ENCODE measurements around the gene RPS6KA4. TPM values are rescaled to one million over a fixed set of nuclear protein-coding genes. Genes with fewer than 3 reads are reported as not detected.

RPS6KA4 gene
- total and polyA plus RNA-seq, 2 of the 13 experiments (the other 11 are each of a cell fraction or from before 2014, with no cell fraction given), result 8.9 to 14.2 TPM

DNA sequence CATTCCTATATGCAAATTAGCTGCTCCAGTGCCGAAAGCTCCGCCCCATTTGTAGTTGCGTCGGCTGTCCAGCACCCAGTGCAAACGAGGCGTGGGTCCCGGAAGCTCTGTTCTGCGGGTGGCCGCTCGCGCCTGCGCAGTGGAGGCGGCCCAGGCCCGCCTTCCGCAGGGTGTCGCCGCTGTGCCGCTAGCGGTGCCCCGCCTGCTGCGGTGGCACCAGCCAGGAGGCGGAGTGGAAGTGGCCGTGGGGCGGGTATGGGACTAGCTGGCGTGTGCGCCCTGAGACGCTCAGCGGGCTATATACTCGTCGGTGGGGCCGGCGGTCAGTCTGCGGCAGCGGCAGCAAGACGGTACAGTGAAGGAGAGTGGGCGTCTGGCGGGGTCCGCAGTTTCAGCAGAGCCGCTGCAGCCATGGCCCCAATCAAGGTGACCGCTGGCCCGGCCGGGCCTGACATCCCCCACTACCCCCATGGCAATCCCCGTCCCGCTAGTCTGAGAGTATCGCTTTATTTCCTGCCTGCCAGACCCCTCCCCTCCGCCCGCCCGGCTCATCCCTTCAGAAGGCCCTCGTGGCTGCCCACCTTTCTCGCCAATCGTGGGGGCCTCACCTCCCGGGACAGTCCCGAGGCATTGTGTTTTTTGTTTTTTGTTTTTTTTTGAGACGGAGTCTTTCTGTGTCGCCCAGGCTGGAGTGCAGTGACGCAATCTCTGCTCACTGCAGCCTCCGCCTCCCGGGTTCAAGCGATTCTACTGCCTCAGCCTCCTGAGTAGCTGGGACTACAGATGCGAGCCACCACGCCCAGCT, 40.8 kb upstream of the RPS6KA4 start, which contains the start of gene PRDX5 (continued):
- TF ChIP-seq, protein P1, sequence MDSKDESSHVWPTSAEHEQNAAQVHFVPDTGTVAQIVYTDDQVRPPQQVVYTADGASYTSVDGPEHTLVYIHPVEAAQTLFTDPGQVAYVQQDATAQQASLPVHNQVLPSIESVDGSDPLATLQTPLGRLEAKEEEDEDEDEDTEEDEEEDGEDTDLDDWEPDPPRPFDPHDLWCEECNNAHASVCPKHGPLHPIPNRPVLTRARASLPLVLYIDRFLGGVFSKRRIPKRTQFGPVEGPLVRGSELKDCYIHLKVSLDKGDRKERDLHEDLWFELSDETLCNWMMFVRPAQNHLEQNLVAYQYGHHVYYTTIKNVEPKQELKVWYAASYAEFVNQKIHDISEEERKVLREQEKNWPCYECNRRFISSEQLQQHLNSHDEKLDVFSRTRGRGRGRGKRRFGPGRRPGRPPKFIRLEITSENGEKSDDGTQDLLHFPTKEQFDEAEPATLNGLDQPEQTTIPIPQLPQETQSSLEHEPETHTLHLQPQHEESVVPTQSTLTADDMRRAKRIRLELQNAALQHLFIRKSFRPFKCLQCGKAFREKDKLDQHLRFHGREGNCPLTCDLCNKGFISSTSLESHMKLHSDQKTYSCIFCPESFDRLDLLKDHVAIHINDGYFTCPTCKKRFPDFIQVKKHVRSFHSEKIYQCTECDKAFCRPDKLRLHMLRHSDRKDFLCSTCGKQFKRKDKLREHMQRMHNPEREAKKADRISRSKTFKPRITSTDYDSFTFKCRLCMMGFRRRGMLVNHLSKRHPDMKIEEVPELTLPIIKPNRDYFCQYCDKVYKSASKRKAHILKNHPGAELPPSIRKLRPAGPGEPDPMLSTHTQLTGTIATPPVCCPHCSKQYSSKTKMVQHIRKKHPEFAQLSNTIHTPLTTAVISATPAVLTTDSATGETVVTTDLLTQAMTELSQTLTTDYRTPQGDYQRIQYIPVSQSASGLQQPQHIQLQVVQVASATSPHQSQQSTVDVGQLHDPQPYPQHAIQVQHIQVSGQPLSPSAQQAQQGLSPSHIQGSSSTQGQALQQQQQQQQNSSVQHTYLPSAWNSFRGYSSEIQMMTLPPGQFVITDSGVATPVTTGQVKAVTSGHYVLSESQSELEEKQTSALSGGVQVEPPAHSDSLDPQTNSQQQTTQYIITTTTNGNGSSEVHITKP (CRISPR knock-in tag; IDR thresholded peaks at IDR 0.05; ENCODE audit: low read depth), result no peak
- TF ChIP-seq MXD4 (CRISPR knock-in tag; IDR thresholded peaks at IDR 0.05) (0 out of 2 replicates have a peak, but pooled peaks have one; percentile 56), ZNF232 (CRISPR knock-in tag; IDR thresholded peaks at IDR 0.05; ENCODE audit: borderline replicate concordance) (peak; percentile 76; the same call in 1 of the 2 replicates), CENPX (CRISPR knock-in tag; IDR thresholded peaks at IDR 0.05) (no peak), SRSF4 (IDR thresholded peaks at IDR 0.05; ENCODE audit: low read depth, low read length, poor library complexity, severe bottlenecking) (no peak), MIER3 (CRISPR knock-in tag; IDR thresholded peaks at IDR 0.05; ENCODE audit: borderline replicate concordance) (0 out of 2 replicates have a peak, but pooled peaks have one; percentile 16), AKAP8 (CRISPR knock-in tag; IDR thresholded peaks at IDR 0.05) (no peak), STAT5B (CRISPR knock-in tag; IDR thresholded peaks at IDR 0.05) (no peak), FOXO1 (CRISPR knock-in tag; IDR thresholded peaks at IDR 0.05) (0 out of 2 replicates have a peak, but pooled peaks have one; percentile 27), NFE2L2 (IDR thresholded peaks at IDR 0.05; ENCODE audit: low read length) (no peak), RAD21 (CRISPR knock-in tag; IDR thresholded peaks at IDR 0.05) (peak; percentile 80), ZNF34 (CRISPR knock-in tag; IDR thresholded peaks at IDR 0.05; ENCODE audit: borderline replicate concordance) (peak; percentile 88; the same call in 1 of the 2 replicates), ZFP62 (CRISPR knock-in tag; IDR thresholded peaks at IDR 0.05) (no peak), ZNF747 (CRISPR knock-in tag; IDR thresholded peaks at IDR 0.05; ENCODE audit: borderline replicate concordance) (0 out of 2 replicates have a peak, but pooled peaks have one; percentile 15)
- TF ChIP-seq, protein P2, sequence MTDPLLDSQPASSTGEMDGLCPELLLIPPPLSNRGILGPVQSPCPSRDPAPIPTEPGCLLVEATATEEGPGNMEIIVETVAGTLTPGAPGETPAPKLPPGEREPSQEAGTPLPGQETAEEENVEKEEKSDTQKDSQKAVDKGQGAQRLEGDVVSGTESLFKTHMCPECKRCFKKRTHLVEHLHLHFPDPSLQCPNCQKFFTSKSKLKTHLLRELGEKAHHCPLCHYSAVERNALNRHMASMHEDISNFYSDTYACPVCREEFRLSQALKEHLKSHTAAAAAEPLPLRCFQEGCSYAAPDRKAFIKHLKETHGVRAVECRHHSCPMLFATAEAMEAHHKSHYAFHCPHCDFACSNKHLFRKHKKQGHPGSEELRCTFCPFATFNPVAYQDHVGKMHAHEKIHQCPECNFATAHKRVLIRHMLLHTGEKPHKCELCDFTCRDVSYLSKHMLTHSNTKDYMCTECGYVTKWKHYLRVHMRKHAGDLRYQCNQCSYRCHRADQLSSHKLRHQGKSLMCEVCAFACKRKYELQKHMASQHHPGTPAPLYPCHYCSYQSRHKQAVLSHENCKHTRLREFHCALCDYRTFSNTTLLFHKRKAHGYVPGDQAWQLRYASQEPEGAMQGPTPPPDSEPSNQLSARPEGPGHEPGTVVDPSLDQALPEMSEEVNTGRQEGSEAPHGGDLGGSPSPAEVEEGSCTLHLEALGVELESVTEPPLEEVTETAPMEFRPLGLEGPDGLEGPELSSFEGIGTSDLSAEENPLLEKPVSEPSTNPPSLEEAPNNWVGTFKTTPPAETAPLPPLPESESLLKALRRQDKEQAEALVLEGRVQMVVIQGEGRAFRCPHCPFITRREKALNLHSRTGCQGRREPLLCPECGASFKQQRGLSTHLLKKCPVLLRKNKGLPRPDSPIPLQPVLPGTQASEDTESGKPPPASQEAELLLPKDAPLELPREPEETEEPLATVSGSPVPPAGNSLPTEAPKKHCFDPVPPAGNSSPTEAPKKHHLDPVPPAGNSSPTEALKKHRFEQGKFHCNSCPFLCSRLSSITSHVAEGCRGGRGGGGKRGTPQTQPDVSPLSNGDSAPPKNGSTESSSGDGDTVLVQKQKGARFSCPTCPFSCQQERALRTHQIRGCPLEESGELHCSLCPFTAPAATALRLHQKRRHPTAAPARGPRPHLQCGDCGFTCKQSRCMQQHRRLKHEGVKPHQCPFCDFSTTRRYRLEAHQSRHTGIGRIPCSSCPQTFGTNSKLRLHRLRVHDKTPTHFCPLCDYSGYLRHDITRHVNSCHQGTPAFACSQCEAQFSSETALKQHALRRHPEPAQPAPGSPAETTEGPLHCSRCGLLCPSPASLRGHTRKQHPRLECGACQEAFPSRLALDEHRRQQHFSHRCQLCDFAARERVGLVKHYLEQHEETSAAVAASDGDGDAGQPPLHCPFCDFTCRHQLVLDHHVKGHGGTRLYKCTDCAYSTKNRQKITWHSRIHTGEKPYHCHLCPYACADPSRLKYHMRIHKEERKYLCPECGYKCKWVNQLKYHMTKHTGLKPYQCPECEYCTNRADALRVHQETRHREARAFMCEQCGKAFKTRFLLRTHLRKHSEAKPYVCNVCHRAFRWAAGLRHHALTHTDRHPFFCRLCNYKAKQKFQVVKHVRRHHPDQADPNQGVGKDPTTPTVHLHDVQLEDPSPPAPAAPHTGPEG (CRISPR knock-in tag; IDR thresholded peaks at IDR 0.05), result no peak
- TF ChIP-seq, protein P3, sequence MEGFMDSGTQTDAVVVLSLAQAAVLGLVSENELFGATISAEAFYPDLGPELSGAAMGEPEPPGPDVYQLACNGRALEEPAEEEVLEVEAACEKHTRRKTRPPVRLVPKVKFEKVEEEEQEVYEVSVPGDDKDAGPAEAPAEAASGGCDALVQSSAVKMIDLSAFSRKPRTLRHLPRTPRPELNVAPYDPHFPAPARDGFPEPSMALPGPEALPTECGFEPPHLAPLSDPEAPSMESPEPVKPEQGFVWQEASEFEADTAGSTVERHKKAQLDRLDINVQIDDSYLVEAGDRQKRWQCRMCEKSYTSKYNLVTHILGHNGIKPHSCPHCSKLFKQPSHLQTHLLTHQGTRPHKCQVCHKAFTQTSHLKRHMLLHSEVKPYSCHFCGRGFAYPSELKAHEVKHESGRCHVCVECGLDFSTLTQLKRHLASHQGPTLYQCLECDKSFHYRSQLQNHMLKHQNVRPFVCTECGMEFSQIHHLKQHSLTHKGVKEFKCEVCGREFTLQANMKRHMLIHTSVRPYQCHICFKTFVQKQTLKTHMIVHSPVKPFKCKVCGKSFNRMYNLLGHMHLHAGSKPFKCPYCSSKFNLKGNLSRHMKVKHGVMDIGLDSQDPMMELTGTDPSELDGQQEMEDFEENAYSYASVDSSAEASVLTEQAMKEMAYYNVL (CRISPR knock-in tag; IDR thresholded peaks at IDR 0.05; ENCODE audit: borderline replicate concordance), result 0 out of 2 replicates have a peak, but pooled peaks have one; percentile 35
